OCI-LY1 (cell line): ENCODE data around the gene ITSN2.

Source experiments
- EZH2 ChIP-seq: fragments of 200-600 bp; sonication (generic), shearing (Covaris generic); IDR thresholded peaks from 2 replicates; pipeline ENCODE4 v1.8.0; 2017; ENCODE audit warnings: borderline replicate concordance, mixed run types, mild to moderate bottlenecking, antibody characterized with exemption, low read length, moderate library complexity, mixed read lengths
- TF ChIP-seq, protein P1 (sequence below): fragments of 200-600 bp; sonication (generic), shearing (Covaris generic); IDR thresholded peaks from 2 replicates; pipeline ENCODE4 v1.5.1; 2017; ENCODE audit warnings: mild to moderate bottlenecking, antibody characterized with exemption, low read length, moderate library complexity, mixed read lengths

- TF ChIP-seq, protein P1, sequence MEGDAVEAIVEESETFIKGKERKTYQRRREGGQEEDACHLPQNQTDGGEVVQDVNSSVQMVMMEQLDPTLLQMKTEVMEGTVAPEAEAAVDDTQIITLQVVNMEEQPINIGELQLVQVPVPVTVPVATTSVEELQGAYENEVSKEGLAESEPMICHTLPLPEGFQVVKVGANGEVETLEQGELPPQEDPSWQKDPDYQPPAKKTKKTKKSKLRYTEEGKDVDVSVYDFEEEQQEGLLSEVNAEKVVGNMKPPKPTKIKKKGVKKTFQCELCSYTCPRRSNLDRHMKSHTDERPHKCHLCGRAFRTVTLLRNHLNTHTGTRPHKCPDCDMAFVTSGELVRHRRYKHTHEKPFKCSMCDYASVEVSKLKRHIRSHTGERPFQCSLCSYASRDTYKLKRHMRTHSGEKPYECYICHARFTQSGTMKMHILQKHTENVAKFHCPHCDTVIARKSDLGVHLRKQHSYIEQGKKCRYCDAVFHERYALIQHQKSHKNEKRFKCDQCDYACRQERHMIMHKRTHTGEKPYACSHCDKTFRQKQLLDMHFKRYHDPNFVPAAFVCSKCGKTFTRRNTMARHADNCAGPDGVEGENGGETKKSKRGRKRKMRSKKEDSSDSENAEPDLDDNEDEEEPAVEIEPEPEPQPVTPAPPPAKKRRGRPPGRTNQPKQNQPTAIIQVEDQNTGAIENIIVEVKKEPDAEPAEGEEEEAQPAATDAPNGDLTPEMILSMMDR, result no peak
- no peak for TF ChIP-seq EZH2
Measured at GRCh38 chr2:24375349-24376087, 15.2 kb upstream of the ITSN2 start.
